GM13976 (cell line): ENCODE data around the gene CKAP5.

Source experiments
- DNase-seq: peaks from one replicate; pipeline ENCODE4 v3.0.0; 2012; ENCODE audit warnings: low spot score
- CTCF ChIP-seq: IDR thresholded peaks from 2 replicates; pipeline ENCODE4 v1.5.1; 2012; ENCODE audit warnings: borderline replicate concordance, mild to moderate bottlenecking; ENCODE audit not compliant: insufficient read depth; ENCODE audit errors: extremely low read depth, missing control alignments, control extremely low read depth
- in situ Hi-C: fragments of 300-500 bp; cut with MboI; formaldehyde crosslinking; loops from one replicate; pipeline ENCODE4 v1.12.0; 2022; ENCODE audit warnings: low sequenced_read_pairs, mixed read lengths, inconsistent platforms; ENCODE audit not compliant: unreplicated experiment

CKAP5 gene

GRCh38 chr11:46694607-46695006, 151.5 kb downstream of the CKAP5 start:
- DNase-seq: no peak
- TF ChIP-seq CTCF: no peak
- in situ Hi-C loops: no loop called here

GRCh38 chr11:46694072-46694471, 152.0 kb downstream of the CKAP5 start:
- no peak for DNase-seq
- TF ChIP-seq CTCF: no peak
- in situ Hi-C loops: no loop called here

GRCh38 chr11:46693597-46694012, 152.5 kb downstream of the CKAP5 start:
- in situ Hi-C loops: no loop called here
- DNase-seq: no peak
- no peak for TF ChIP-seq CTCF
